GM12874 (cell line): Measurements from ENCODE around the gene NLRP3.

Source experiments
- TF ChIP-seq, protein P1 (sequence below): IDR thresholded peaks from 2 replicates; pipeline ENCODE4 v1.5.1; 2011; ENCODE audit warnings: low read depth, mild to moderate bottlenecking, control low read depth, low read length, moderate library complexity; ENCODE audit not compliant: insufficient read depth

Gene NLRP3

DNA sequence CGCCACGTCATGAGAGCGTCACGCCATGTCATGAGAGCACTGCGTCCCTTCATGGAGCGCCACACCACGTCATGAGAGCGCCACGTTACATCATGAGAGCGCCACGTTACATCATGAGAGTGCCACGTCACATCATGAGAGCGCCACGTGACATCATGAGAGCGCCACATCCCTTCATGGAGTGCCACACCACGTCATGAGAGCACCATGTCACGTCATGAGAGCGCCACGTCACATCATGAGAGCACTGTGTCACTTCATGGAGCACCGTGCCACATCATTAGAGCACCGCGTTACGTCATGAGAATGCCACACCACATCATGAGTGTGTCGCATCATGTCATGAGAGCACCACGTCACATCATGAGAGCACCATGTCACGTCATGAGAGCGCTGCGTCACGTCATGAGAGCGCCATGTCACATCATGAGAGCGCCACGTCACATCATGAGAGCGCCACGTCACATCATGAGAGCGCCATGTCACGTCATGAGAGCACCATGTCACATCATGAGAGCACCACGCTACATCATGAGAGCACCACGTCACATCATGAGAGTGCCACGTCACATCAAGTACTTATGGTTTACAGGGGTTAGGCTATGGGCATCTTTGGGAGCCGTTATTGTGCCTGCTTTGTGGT, 9.8 kb upstream of the NLRP3 start:
- TF ChIP-seq, protein P1, sequence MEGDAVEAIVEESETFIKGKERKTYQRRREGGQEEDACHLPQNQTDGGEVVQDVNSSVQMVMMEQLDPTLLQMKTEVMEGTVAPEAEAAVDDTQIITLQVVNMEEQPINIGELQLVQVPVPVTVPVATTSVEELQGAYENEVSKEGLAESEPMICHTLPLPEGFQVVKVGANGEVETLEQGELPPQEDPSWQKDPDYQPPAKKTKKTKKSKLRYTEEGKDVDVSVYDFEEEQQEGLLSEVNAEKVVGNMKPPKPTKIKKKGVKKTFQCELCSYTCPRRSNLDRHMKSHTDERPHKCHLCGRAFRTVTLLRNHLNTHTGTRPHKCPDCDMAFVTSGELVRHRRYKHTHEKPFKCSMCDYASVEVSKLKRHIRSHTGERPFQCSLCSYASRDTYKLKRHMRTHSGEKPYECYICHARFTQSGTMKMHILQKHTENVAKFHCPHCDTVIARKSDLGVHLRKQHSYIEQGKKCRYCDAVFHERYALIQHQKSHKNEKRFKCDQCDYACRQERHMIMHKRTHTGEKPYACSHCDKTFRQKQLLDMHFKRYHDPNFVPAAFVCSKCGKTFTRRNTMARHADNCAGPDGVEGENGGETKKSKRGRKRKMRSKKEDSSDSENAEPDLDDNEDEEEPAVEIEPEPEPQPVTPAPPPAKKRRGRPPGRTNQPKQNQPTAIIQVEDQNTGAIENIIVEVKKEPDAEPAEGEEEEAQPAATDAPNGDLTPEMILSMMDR = no peak

DNA sequence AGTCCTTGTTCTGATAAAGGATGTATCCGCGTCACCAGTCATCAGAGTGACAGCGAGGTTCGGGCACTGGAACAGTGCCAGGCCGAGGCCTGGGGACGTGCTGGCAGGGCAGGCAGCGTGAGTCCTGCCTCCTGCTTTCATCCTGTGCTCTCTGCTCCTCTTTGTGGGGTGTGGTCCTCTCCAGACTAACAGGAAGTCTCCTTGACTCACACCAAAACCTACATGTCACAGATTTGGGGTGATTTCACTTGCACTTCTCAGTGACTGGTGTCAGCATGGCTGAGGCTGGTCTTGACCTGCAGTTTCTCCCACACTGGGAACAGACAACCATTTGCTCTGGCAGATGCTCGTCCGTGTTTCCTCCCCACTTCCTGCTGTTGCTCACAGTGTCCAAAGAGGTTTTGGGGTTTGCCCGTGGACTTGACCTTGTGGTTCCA, 8.8 kb upstream of the NLRP3 start:
- TF ChIP-seq, protein P1 = no peak

DNA sequence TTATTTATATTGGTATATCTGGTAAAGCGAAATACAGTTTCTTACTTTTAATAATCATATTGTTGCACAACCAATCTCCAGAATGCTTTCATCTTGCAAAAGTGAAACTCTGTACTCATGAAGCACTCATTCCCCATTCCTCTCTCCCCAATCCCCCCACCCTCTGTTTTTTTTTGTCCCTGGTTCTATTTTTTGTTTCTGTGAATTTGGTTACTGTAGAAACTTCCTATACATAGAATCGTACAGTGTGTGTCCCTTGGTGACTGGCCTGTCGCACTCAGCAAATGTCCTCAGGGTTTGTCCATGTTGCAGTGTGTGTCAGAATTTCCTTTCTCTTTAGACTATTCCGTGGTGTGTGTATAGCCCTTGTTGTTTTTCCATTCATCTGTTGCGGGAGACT, 7.9 kb upstream of the NLRP3 start:
- TF ChIP-seq, protein P1 = no peak

DNA sequence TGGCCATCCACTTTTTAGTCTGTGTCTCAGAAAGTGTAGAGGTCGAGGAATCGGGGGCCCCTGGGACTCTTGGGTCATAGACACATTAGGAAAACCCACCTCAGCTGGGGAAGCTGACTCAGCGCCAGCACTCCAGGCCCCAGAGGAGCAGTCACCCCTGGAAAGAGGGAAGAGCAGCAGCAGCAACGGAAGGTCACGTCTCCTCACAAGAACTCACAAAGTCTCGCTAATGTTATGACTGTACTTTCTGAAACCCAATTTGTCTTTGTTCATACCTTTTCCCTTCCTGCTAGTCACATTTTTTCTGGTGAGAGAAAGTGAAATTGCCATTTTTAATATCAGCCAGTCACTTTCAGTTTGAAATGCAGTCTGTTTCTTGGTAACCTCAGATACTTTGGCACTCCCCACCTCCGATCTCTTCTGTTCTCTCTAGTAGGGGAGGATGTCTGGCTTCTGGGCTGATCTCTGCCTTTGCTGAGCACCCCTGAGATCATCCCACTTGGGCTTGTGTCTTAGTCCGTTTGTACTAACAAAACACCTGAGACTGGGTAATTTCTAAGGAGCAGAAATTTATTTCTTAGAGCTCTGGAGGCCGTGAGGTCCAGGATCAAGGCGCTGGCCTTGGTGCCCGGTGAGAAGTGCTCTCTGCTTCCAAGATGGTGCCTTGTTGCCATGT, 6.0 kb upstream of the NLRP3 start:
- TF ChIP-seq, protein P1 = no peak

DNA sequence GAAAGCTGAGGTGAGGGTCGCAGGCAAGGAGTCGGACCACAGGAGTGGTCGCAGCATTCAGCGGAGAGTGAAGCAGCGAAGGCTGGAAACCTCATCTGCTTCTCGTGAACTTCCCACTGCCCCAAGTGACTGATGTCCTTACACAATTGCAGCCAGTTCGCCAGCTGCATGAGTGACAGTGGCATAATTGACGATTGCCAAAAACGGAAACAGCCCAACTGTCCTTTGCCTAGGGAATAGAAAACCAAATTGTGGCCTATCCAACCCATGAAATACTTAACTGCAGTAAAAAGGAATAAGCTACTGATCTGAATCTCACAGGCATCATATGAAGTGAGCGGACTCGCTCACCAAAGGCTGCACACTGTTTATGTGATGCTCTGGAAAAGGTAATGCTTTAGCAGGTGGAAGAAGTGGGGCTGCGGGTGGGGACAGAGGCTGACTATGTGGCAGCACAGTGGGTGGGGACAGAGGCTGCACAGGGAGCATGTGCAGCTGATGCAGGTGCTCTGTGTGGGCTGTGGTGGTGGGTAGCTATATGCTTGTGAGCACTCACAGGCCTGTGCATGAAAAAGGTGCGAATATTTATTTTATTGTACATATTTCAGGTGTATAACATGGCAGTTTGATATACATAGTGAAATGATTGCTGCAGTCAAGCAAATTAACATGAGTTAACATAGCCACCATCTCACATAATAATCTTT, 4.2 kb upstream of the NLRP3 start:
- TF ChIP-seq, protein P1 = no peak

DNA sequence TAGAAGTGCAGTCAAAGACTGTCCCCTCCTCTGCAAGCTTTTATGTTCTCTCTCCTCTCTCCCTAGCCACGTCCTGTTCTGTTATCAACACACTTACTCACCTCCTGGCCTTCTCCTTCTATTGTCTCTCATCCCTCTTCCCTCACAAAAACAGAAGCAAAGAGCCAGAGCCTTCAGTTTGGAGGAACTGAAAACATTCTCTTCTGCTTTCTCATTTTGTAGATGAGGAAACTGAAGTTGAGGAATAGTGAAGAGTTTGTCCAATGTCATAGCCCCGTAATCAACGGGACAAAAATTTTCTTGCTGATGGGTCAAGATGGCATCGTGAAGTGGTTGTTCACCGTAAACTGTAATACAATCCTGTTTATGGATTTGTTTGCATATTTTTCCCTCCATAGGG, 1.9 kb downstream of the NLRP3 start:
- TF ChIP-seq, protein P1 = no peak

DNA sequence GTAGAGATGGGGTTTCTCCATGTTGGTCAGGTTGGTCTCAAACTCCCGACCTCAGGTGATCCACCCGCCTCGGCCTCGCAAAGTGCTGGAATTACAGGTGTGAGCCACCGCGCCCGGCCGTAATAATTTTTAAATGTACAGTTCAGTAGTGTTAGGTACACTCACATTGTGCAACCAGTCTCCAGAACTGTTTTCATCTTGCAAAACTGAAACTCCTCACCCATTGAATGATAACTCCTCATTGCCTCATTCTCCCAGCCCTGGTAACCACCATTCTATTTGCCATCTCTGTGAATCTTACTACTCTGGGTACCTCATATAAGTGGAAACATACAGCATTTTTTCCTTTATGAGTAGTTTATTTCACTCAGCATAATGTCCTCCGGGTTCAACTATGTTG, 3.4 kb downstream of the NLRP3 start:
- TF ChIP-seq, protein P1 = no peak
